Measurements from ENCODE around the gene FAIM2. TPM values are rescaled to one million over a fixed set of nuclear protein-coding genes. Genes with fewer than 3 reads are reported as not detected.

Gene FAIM2
- total and polyA plus RNA-seq, 2 experiments from 2014 or later, result 0.61 to 2.0 TPM

DNA sequence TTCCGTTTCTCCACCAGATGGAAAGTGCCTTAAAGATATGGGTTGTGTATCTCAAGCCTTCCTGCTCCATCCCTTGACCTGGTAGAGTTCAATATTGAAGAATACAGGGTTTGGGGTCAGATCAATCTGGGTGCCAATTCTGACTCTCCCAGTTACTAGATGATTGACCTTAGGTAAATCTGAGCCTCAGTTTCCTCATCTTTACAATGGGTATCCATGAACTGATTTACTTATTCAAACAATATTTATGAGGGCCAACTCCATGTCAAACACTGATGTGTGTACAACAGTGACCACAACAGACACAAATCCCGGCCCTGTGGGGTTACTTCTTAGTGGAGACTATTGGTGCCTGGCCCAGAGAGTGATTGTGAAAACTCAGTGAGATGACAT lies 7.5 kb upstream of the FAIM2 start (continued):
- TF ChIP-seq REST (IDR thresholded peaks at IDR 0.05; ENCODE audit: unreplicated experiment) (no peak), STAT1 (IDR thresholded peaks at IDR 0.05; ENCODE audit: unreplicated experiment) (no peak), EZH2 (IDR thresholded peaks at IDR 0.05; ENCODE audit: low read depth, unreplicated experiment) (no peak), EZH2phosphoT487 (IDR thresholded peaks at IDR 0.05; ENCODE audit: unreplicated experiment) (no peak), ZNF114 (CRISPR knock-in tag; IDR thresholded peaks at IDR 0.05) (no peak), NANOG (IDR thresholded peaks at IDR 0.05; ENCODE audit: borderline replicate concordance) (no peak), JUNB (IDR thresholded peaks at IDR 0.05; ENCODE audit: unreplicated experiment) (no peak)

- Mint-ChIP-seq H3K9me3 (no peaks in the 10 kb centered on the region), H3K27ac (no peak overlapping the region; the same call in 1 of the 2 replicates), H3K36me3 (ENCODE audit: low read depth) (no peaks in the 10 kb centered on the region), H3K4me3 (no peak overlapping the region; the same call in 2 of the 3 replicates), H3K27me3 (ENCODE audit: insufficient read depth, low read depth, poor library complexity) (peaks cover 15% of the 10 kb centered on the region), H3K4me1 (peaks cover 40% of the 10 kb centered on the region)
- H3K36me3 ChIP-seq (ENCODE audit: insufficient read depth), result no peaks in the 10 kb centered on the region
- no peaks in the 10 kb centered on the region for H3K27me3 ChIP-seq (ENCODE audit: insufficient read depth)
- H3K9me2 ChIP-seq (ENCODE audit: insufficient read depth), result no peaks in the 10 kb centered on the region
- H3K4me1 ChIP-seq (ENCODE audit: insufficient read depth), result peaks cover 10% of the 10 kb centered on the region
- H3K79me2 ChIP-seq (replicated peaks; ENCODE audit: insufficient read depth), result no peaks in the 10 kb centered on the region
- H3F3A ChIP-seq (replicated peaks; ENCODE audit: low read depth), result peaks cover 4% of the 10 kb centered on the region; the same call in 1 of the 2 replicates
- no peak overlapping the region for H3K4me3 ChIP-seq
- ATAC-seq, result peak; percentile 38
- no peak overlapping the region for H3K4me2 ChIP-seq
- H4K20me1 ChIP-seq (replicated peaks; ENCODE audit: insufficient read depth), result no peaks in the 10 kb centered on the region
- H2AFZ ChIP-seq, result peak overlapping the region; percentile 94
- no peak overlapping the region for H3K27ac ChIP-seq (ENCODE audit: low read depth)
- DNase-seq (ENCODE audit: low spot score), result no peak
- TF ChIP-seq JUNB (IDR thresholded peaks at IDR 0.05; ENCODE audit: unreplicated experiment) (no peak), EZH2 (IDR thresholded peaks at IDR 0.05; ENCODE audit: low read depth, unreplicated experiment) (no peak), EZH2phosphoT487 (IDR thresholded peaks at IDR 0.05; ENCODE audit: unreplicated experiment) (no peak), POLR2AphosphoS5 (IDR thresholded peaks at IDR 0.05; ENCODE audit: low read depth) (no peak), ZNF331 (CRISPR knock-in tag; IDR thresholded peaks at IDR 0.05; ENCODE audit: low read depth) (no peak), CREB1 (CRISPR knock-in tag; IDR thresholded peaks at IDR 0.05; ENCODE audit: low read depth) (no peak)
- TF ChIP-seq, protein P1, sequence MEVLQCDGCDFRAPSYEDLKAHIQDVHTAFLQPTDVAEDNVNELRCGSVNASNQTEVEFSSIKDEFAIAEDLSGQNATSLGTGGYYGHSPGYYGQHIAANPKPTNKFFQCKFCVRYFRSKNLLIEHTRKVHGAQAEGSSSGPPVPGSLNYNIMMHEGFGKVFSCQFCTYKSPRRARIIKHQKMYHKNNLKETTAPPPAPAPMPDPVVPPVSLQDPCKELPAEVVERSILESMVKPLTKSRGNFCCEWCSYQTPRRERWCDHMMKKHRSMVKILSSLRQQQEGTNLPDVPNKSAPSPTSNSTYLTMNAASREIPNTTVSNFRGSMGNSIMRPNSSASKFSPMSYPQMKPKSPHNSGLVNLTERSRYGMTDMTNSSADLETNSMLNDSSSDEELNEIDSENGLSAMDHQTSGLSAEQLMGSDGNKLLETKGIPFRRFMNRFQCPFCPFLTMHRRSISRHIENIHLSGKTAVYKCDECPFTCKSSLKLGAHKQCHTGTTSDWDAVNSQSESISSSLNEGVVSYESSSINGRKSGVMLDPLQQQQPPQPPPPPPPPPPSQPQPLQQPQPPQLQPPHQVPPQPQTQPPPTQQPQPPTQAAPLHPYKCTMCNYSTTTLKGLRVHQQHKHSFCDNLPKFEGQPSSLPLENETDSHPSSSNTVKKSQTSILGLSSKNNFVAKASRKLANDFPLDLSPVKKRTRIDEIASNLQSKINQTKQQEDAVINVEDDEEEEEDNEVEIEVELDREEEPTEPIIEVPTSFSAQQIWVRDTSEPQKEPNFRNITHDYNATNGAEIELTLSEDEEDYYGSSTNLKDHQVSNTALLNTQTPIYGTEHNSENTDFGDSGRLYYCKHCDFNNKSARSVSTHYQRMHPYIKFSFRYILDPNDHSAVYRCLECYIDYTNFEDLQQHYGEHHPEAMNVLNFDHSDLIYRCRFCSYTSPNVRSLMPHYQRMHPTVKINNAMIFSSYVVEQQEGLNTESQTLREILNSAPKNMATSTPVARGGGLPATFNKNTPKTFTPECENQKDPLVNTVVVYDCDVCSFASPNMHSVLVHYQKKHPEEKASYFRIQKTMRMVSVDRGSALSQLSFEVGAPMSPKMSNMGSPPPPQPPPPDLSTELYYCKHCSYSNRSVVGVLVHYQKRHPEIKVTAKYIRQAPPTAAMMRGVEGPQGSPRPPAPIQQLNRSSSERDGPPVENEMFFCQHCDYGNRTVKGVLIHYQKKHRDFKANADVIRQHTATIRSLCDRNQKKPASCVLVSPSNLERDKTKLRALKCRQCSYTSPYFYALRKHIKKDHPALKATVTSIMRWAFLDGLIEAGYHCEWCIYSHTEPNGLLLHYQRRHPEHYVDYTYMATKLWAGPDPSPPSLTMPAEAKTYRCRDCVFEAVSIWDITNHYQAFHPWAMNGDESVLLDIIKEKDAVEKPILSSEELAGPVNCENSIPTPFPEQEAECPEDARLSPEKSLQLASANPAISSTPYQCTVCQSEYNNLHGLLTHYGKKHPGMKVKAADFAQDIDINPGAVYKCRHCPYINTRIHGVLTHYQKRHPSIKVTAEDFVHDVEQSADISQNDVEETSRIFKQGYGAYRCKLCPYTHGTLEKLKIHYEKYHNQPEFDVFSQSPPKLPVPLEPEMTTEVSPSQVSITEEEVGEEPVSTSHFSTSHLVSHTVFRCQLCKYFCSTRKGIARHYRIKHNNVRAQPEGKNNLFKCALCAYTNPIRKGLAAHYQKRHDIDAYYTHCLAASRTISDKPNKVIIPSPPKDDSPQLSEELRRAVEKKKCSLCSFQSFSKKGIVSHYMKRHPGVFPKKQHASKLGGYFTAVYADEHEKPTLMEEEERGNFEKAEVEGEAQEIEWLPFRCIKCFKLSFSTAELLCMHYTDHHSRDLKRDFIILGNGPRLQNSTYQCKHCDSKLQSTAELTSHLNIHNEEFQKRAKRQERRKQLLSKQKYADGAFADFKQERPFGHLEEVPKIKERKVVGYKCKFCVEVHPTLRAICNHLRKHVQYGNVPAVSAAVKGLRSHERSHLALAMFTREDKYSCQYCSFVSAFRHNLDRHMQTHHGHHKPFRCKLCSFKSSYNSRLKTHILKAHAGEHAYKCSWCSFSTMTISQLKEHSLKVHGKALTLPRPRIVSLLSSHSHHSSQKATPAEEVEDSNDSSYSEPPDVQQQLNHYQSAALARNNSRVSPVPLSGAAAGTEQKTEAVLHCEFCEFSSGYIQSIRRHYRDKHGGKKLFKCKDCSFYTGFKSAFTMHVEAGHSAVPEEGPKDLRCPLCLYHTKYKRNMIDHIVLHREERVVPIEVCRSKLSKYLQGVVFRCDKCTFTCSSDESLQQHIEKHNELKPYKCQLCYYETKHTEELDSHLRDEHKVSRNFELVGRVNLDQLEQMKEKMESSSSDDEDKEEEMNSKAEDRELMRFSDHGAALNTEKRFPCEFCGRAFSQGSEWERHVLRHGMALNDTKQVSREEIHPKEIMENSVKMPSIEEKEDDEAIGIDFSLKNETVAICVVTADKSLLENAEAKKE (CRISPR knock-in tag; IDR thresholded peaks at IDR 0.05), result no peak
- TF ChIP-seq, protein P2, sequence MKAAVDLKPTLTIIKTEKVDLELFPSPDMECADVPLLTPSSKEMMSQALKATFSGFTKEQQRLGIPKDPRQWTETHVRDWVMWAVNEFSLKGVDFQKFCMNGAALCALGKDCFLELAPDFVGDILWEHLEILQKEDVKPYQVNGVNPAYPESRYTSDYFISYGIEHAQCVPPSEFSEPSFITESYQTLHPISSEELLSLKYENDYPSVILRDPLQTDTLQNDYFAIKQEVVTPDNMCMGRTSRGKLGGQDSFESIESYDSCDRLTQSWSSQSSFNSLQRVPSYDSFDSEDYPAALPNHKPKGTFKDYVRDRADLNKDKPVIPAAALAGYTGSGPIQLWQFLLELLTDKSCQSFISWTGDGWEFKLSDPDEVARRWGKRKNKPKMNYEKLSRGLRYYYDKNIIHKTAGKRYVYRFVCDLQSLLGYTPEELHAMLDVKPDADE (IDR thresholded peaks at IDR 0.05), result no peak
Observed at GRCh38 chr12:49910331-49911212, 6.9 kb upstream of the FAIM2 start.

All from GM23338 (cell line).